Heart right ventricle (tissue), 16 donors: ENCODE data around the gene ANKRD63. TPM values are rescaled to one million over a fixed set of nuclear protein-coding genes. Genes with fewer than 3 reads are reported as not detected.

Source experiments
- ATAC-seq, 8 donors: fragments of 200-7000 bp; cut with Tn5 transposase; one replicate each; pipeline ENCODE4 v1.9.1; 2020; ENCODE audit warnings: mild to moderate bottlenecking in 8 of 8, moderate library complexity in 8 of 8, moderate number of reproducible peaks in 1 of 8
- DNase-seq, 2 donors: peaks; one replicate each; pipeline ENCODE4 v3.0.0-alpha.2; 2020
- H3K27ac ChIP-seq, 10 donors: fragments of 200-600 bp; sonication (generic) in 2 of 10; one replicate each; pipeline versions ENCODE4 v1.5.0 to v1.8.0; 2020 to 2022; ENCODE audit warnings: mild to moderate bottlenecking in 3 of 10
- H3K27me3 ChIP-seq, 7 donors: fragments of 200-600 bp; one replicate each; pipeline ENCODE4 v1.8.0; 2021 to 2022; ENCODE audit warnings: mild to moderate bottlenecking in 2 of 7
- H3K36me3 ChIP-seq, 9 donors: fragments of 200-600 bp; sonication (generic) in 1 of 9; one replicate each; pipeline versions ENCODE4 v1.5.0 to v1.8.0; 2020 to 2022; ENCODE audit warnings: mild to moderate bottlenecking in 2 of 9
- H3K4me1 ChIP-seq, 9 donors: fragments of 200-600 bp; sonication (generic) in 1 of 9; one replicate each; pipeline versions ENCODE4 v1.5.0 to v1.8.0; 2020 to 2022; ENCODE audit warnings: mild to moderate bottlenecking in 4 of 9
- H3K4me3 ChIP-seq, 10 donors: fragments of 200-600 bp; sonication (generic) in 2 of 10; one replicate each; pipeline versions ENCODE4 v1.5.0 to v1.8.0; 2020 to 2022; ENCODE audit warnings: mild to moderate bottlenecking in 7 of 10, moderate library complexity in 2 of 10
- H3K9me3 ChIP-seq, 11 donors: fragments of 200-600 bp in 10 of 11; sonication (generic) in 2 of 11; one replicate each; pipeline versions ENCODE4 v1.5.0 to v1.8.0; 2013 to 2022; ENCODE audit warnings: mild to moderate bottlenecking in 2 of 11, control low read depth in 1 of 11, moderate library complexity in 1 of 11
- WGBS, 2 donors: extraction: QIAGEN DNeasy Blood & Tissue Kit; methylation state at CpG; one replicate each; pipeline ENCODE4 v1.1.7; 2013; ENCODE audit warnings: inconsistent platforms in 1 of 2; 5-methylcytosine and 5-hydroxymethylcytosine counted together
- intact Hi-C, 10 donors: fragments of 100-400 bp; cut with DNase I; formaldehyde crosslinking; loops; one replicate each; pipeline versions ENCODE4 v1.11.1 to v1.14.2; 2022
- polyA plus RNA-seq, 2 donors: library from polyadenylated mRNA; stranded (reverse); fragments of 200-250 nt; gene quantifications; one replicate each; pipeline ENCODE4 v1.2.3, GENCODE V29; 2013
- total RNA-seq, 10 donors: library from RNA; stranded (reverse); fragmentation: NEBNext Ultra II Directional in 3 of 10; extraction: Animal tissue kit (Norgen Biotek cat#: 25700) in 3 of 10; gene quantifications; one replicate each; pipeline versions ENCODE4 v1.2.1 to v1.2.4, GENCODE V29; 2021 to 2023
- TF ChIP-seq, protein P1 (sequence below), 9 donors: fragments of 200-600 bp; sonication (generic) in 2 of 9; IDR thresholded peaks; one replicate each; pipeline versions ENCODE4 v1.5.0 to v1.8.0; 2021 to 2022; ENCODE audit warnings: antibody characterized with exemption in 9 of 9, mild to moderate bottlenecking in 5 of 9, moderate library complexity in 1 of 9
- donor health status: Arrhythmogenic right ventricular cardiomyopathy.
- donor health status: ischemic (EF 13 %, LVEDD 7.1; RV severe dilation, severe dysfunction).
- donor health status: healthy with polysubstance abuse.
- donor health status: DM: no; HTN: yes; CAD: no.
- donor health status: DM: no; HTN: no; CAD: no.
- donor health status: ischemic (EF 25% LVEDD 6.9; RV normal size, moderate dysfunction).
- donor health status: ischemic (EF 25% LVEDD 5.7; RV mildly dilated, moderate dysfunction).
- donor health status: healthy.
- donor health status: DM: yes; HTN: yes; CAD: no.
- donor health status: Ischemic cardiomyopathy.
- donor health status: ischemic (EF 35%, LVEDD 5.7; RV mildly dilated, moderate dysfunction).
- donor health status: nonischemic (EF 11% LVEDD 7.7; RV severe dilation, severe dysfunction).
- donor health status: DM: yes; HTN: yes; CAD: no.
- donor health status: PGD.
- donor health status: ischemic (EF 29% LVEDD 5.4; RV normal size, mild dysfunction).
- donor health status: nonischemic (EF 23%, LVEDD 6.1; RV moderate dilation, normal function).

The ANKRD63 gene
- total and polyA plus RNA-seq, 12 donors: 0.26 to 1.9 (median 0.44) TPM; not detected in 8

DNA sequence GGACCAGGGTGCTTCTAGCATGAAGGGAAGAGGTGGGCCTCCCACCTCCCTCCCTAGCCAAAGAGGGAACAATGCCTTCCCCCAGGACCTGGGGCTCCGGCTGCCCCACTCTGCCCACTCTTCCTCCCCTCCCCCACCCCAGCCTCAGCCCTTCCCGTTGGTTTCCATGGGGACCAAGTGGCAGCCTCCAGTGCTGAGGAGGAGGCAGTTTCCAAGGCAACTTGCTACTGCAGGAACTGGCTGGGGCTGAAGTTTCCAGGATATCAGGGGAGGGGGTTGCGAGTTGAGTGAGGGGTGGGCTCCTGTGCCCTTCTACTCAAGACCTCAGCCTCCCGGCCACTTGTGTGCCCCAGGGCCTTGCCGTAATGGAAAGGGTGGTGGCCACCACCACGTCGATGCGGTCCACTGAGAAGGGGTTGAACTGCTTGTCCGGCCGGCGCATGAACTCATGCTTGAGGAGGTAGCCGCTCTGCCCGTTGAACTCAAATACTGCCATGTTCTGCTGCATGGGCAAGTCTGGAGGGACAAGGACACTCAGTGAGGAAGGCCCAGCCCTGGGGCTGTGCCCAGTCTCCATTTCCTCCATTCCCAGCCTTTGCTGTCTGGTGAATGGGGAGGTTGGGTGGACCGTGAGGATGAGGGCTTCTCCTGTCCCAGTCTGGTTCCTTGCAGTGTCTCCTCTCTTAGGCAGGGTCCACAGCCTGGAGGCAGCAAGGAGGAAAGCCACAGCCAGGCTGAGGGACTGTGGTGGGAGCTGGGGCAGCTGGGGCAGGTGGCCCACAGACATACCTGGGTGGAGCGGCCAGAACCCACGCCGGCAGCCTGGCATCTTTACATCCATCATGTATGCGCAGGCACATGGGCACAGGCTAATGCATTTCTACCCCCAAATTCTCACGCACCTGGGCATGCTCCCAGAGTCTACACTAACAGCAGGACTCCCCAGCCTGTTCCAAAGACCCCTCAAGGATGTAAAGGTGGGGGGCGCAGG lies 11.3 kb upstream of the ANKRD63 start:
- Histone ChIP-seq H3K27me3 (peaks cover 0 to 14% (median 8%) of the 10 kb centered on the region in 7 donors), H3K9me3 (peaks cover 0 to 2% (median 0%) of the 10 kb centered on the region in 11 donors), H3K4me1 (peaks cover 8 to 47% (median 31%) of the 10 kb centered on the region in 9 donors), H3K36me3 (peaks cover 0 to 96% (median 0%) of the 10 kb centered on the region in 9 donors), H3K27ac (no peak overlapping the region), H3K4me3 (no peak overlapping the region)
- no peak for ATAC-seq
- intact Hi-C loops: no loop called here
- TF ChIP-seq, protein P1, sequence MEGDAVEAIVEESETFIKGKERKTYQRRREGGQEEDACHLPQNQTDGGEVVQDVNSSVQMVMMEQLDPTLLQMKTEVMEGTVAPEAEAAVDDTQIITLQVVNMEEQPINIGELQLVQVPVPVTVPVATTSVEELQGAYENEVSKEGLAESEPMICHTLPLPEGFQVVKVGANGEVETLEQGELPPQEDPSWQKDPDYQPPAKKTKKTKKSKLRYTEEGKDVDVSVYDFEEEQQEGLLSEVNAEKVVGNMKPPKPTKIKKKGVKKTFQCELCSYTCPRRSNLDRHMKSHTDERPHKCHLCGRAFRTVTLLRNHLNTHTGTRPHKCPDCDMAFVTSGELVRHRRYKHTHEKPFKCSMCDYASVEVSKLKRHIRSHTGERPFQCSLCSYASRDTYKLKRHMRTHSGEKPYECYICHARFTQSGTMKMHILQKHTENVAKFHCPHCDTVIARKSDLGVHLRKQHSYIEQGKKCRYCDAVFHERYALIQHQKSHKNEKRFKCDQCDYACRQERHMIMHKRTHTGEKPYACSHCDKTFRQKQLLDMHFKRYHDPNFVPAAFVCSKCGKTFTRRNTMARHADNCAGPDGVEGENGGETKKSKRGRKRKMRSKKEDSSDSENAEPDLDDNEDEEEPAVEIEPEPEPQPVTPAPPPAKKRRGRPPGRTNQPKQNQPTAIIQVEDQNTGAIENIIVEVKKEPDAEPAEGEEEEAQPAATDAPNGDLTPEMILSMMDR (IDR thresholded peaks at IDR 0.05): no peak
- DNase-seq: no peak
- WGBS, 2 donors: 92 to 93% methylated on average over 20 of the region's 20 CpGs

DNA sequence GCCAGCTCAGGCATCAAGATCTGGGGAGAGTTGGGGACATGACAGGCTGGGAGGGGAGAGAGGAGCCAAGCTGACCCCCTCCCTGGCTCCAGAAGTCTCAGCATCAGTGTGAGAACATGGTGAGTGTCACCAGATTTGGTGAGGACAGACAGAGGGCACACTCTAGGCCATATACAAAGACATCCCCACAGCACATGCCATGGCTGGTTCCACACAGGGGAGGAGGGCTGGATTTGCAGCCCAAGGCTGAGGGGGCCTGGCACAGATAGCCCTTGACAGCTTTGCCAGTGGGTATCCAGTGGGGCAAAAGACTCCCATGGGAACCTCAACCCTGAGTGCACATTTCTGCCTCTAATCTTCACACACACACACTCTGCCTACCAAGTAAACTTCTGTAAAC lies 10.1 kb upstream of the ANKRD63 start:
- H3K27me3 ChIP-seq: peaks cover 0 to 21% (median 8%) of the 10 kb centered on the region in 7 donors
- H3K9me3 ChIP-seq: no peaks in the 10 kb centered on the region
- ATAC-seq (no peak), DNase-seq (no peak)
- H3K27ac ChIP-seq: no peak overlapping the region
- no peak overlapping the region for H3K4me3 ChIP-seq
- peaks cover 8 to 47% (median 33%) of the 10 kb centered on the region in 9 donors for H3K4me1 ChIP-seq
- TF ChIP-seq, protein P1 (IDR thresholded peaks at IDR 0.05): no peak
- intact Hi-C loops: no loop called here
- H3K36me3 ChIP-seq: peaks cover 0 to 96% (median 0%) of the 10 kb centered on the region in 9 donors

DNA sequence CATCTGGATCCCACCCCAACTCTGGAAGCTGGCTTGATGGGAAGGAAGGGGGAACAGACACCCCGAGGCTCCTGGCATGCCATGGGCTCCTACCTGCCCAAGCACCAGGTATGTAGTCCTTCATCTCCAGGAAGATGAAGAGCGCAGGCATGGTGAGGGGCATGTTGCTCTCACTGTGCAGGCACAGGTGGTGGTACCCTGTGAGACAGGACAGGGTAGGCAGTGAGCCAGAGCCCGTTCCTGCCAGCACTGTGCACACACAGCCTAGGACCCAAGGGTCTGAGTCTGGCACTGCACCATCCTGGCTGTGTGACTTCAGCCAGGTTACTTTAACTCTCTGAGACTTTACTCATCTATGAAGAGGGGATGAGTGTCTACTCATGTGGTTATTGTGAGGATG lies 9.4 kb upstream of the ANKRD63 start:
- peaks cover 8 to 47% (median 33%) of the 10 kb centered on the region in 9 donors for H3K4me1 ChIP-seq
- H3K9me3 ChIP-seq: no peaks in the 10 kb centered on the region
- ATAC-seq (no peak), DNase-seq (no peak)
- intact Hi-C loops: no loop called here
- TF ChIP-seq, protein P1 (IDR thresholded peaks at IDR 0.05): no peak
- peaks cover 0 to 21% (median 8%) of the 10 kb centered on the region in 7 donors for H3K27me3 ChIP-seq
- H3K4me3 ChIP-seq: no peak overlapping the region
- peaks cover 0 to 91% (median 0%) of the 10 kb centered on the region in 9 donors for H3K36me3 ChIP-seq
- no peak overlapping the region for H3K27ac ChIP-seq
- WGBS, 2 donors: 86 to 90% methylated on average over 3 of the region's 3 CpGs

DNA sequence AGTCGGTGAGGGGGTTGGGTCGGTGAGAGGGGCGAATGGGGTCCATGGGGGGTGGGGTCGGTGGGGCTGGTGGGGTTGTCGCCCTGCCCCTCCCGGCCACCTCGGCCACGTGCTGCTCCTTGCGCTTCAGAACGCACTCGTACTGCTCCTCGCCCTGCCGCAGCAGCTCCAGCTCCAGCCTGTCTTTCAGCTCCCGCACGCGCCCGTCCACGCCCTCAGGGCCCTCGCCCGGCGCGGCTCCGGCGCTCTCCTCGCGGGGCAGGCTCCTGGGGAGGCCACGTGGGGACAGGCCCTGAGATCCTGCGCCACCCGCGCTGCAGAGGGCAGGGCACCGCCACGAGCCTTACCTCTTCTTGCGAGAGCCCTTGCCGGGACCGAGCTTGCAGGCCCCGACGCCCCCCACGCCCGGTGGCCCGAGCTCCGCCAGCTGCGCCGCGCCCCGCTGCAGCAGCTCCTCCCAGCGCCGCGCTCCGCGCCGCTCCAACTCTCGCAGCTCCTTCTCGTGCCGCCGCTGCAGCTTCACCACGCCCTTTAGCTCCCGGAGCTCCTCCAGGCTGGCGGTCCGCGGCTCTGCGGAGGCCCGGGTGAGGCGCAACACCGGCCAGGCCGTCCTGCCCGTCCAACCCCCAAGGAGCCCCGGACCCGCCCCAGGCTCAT lies 8.2 kb upstream of the ANKRD63 start:
- H3K4me3 ChIP-seq: peak overlapping the region in 9 of 10 donors; percentile 19 to 56 (median 41)
- TF ChIP-seq, protein P1 (IDR thresholded peaks at IDR 0.05): no peak
- H3K36me3 ChIP-seq: peaks cover 0 to 81% (median 0%) of the 10 kb centered on the region in 9 donors
- ATAC-seq (peak in 5 of 8 donors; percentile 14 to 40 (median 23)), DNase-seq (peak in 1 of 2 donors; percentile 58)
- peaks cover 0 to 21% (median 10%) of the 10 kb centered on the region in 7 donors for H3K27me3 ChIP-seq
- H3K27ac ChIP-seq: peak overlapping the region in 2 of 10 donors; percentile 10 to 39
- peaks cover 4 to 44% (median 31%) of the 10 kb centered on the region in 9 donors for H3K4me1 ChIP-seq
- intact Hi-C loops: no loop called here
- 7 to 8% methylated on average over 62 to 68 of the region's 68 CpGs for WGBS, 2 donors
- no peaks in the 10 kb centered on the region for H3K9me3 ChIP-seq
